RWPE2 (cell line): ENCODE results near the gene CALM1.

Experiments used
- ATAC-seq: fragments of 200-7000 bp; cut with Tn5 transposase; 3 replicates; pipeline ENCODE4 v1.9.1; 2021; ENCODE audit warnings: low read depth
- DNase-seq: peaks from one replicate; pipeline ENCODE4 v3.0.0-alpha.2; 2020; ENCODE audit warnings: low spot score
- H3K27ac ChIP-seq: fragments of 450-650 bp; 2 replicates; pipeline ENCODE4 v1.5.1; 2017; ENCODE audit warnings: mild to moderate bottlenecking; ENCODE audit not compliant: poor library complexity, severe bottlenecking
- H3K27me3 ChIP-seq: fragments of 250-450 bp; sonication (Bioruptor Pico); 2 replicates; pipeline ENCODE4 v1.5.1; 2021; ENCODE audit warnings: mild to moderate bottlenecking, moderate library complexity; ENCODE audit not compliant: insufficient read depth, poor library complexity, severe bottlenecking
- H3K36me3 ChIP-seq: fragments of 250-450 bp; sonication (Bioruptor Pico); 2 replicates; pipeline ENCODE4 v1.5.1; 2020; ENCODE audit warnings: low read depth, mild to moderate bottlenecking, moderate library complexity
- H3K4me1 ChIP-seq: fragments of 250-450 bp; sonication (Bioruptor Pico); 2 replicates; pipeline ENCODE4 v1.5.1; 2021; ENCODE audit warnings: mild to moderate bottlenecking, moderate library complexity; ENCODE audit not compliant: insufficient read depth, poor library complexity, severe bottlenecking
- H3K4me3 ChIP-seq: fragments of 250-450 bp; sonication (Bioruptor Pico); 2 replicates; pipeline ENCODE4 v1.5.1; 2021; ENCODE audit warnings: mild to moderate bottlenecking, moderate library complexity; ENCODE audit not compliant: severe bottlenecking
- H3K9me3 ChIP-seq: fragments of 250-450 bp; sonication (Bioruptor Pico); 2 replicates; pipeline ENCODE4 v1.5.1; 2021; ENCODE audit warnings: mild to moderate bottlenecking, moderate library complexity; ENCODE audit not compliant: severe bottlenecking
- CTCF ChIP-seq: fragments of 450-650 bp; IDR thresholded peaks from one replicate; pipeline ENCODE4 v1.5.1; 2017; ENCODE audit warnings: mild to moderate bottlenecking, moderate library complexity; ENCODE audit not compliant: poor library complexity, severe bottlenecking

The CALM1 gene

GRCh38 chr14:90362558-90362896 lies 34.3 kb upstream of the CALM1 start:
- ATAC-seq: no peak
- H3K36me3 ChIP-seq: no peaks in the 10 kb centered on the region
- H3K4me3 ChIP-seq: no peak overlapping the region
- no peaks in the 10 kb centered on the region for H3K4me1 ChIP-seq
- no peaks in the 10 kb centered on the region for H3K9me3 ChIP-seq
- no peak for TF ChIP-seq CTCF
- H3K27me3 ChIP-seq: no peaks in the 10 kb centered on the region
- H3K27ac ChIP-seq: no peak overlapping the region
- DNase-seq: no peak

GRCh38 chr14:90368946-90369721 lies 27.7 kb upstream of the CALM1 start:
- Histone ChIP-seq H3K36me3 (no peaks in the 10 kb centered on the region), H3K27me3 (no peaks in the 10 kb centered on the region), H3K9me3 (no peaks in the 10 kb centered on the region), H3K4me1 (no peaks in the 10 kb centered on the region), H3K4me3 (no peak overlapping the region), H3K27ac (no peak overlapping the region)
- ATAC-seq (peak; percentile 75), DNase-seq (no peak)
- TF ChIP-seq CTCF: peak; percentile 47

GRCh38 chr14:90373887-90374286 lies 22.9 kb upstream of the CALM1 start:
- Histone ChIP-seq H3K4me1 (no peaks in the 10 kb centered on the region), H3K27me3 (no peaks in the 10 kb centered on the region), H3K4me3 (no peak overlapping the region), H3K36me3 (no peaks in the 10 kb centered on the region), H3K27ac (no peak overlapping the region), H3K9me3 (no peaks in the 10 kb centered on the region)
- no peak for TF ChIP-seq CTCF
- ATAC-seq (no peak), DNase-seq (no peak)

- TF ChIP-seq CTCF: no peak
- H3K9me3 ChIP-seq: no peaks in the 10 kb centered on the region
Measured at GRCh38 chr14:90374813-90375212, 22.0 kb upstream of the CALM1 start.

GRCh38 chr14:90375934-90376333 lies 20.9 kb upstream of the CALM1 start:
- TF ChIP-seq CTCF: no peak
- H3K27ac ChIP-seq: no peak overlapping the region
- no peaks in the 10 kb centered on the region for H3K4me1 ChIP-seq
- no peaks in the 10 kb centered on the region for H3K36me3 ChIP-seq
- no peaks in the 10 kb centered on the region for H3K9me3 ChIP-seq
- peak; percentile 50; the same call in 2 of the 3 replicates for ATAC-seq
- DNase-seq: no peak
- no peak overlapping the region for H3K4me3 ChIP-seq
- no peaks in the 10 kb centered on the region for H3K27me3 ChIP-seq

More at GRCh38 chr14:90374813-90375212, 22.0 kb upstream of the CALM1 start:
- no peak for ATAC-seq
- Histone ChIP-seq H3K27ac (no peak overlapping the region), H3K4me3 (no peak overlapping the region), H3K27me3 (no peaks in the 10 kb centered on the region), H3K36me3 (no peaks in the 10 kb centered on the region), H3K4me1 (no peaks in the 10 kb centered on the region)
- DNase-seq: no peak
